GM18511 (cell line): ENCODE data around the gene WDR37.

Experiments used
- ATAC-seq: cut with Tn5 transposase; IDR thresholded peaks from one replicate; pipeline ENCODE4 v1.9.1; 2021; ENCODE audit warnings: mild to moderate bottlenecking, moderate library complexity; ENCODE audit not compliant: unreplicated experiment

The WDR37 gene

DNA sequence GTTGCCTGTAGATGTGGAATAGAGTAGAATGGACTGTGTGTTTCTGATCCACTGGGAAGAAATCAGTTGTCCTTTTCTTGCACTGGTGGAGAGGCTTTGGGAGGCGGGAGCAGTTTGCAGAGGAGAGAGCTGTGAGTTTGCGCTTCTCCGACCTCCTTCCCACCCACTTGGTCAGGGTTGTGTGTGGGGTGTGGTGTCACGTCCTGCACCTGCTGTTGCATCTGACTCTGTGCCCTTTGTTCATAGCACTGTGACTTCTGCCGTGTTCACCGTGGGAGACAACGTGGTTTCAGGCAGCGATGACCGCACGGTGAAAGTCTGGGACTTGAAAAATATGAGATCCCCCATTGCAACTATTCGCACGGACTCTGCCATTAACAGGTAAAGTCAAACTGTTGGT, 67.8 kb downstream of the WDR37 start:
- no peak for ATAC-seq

DNA sequence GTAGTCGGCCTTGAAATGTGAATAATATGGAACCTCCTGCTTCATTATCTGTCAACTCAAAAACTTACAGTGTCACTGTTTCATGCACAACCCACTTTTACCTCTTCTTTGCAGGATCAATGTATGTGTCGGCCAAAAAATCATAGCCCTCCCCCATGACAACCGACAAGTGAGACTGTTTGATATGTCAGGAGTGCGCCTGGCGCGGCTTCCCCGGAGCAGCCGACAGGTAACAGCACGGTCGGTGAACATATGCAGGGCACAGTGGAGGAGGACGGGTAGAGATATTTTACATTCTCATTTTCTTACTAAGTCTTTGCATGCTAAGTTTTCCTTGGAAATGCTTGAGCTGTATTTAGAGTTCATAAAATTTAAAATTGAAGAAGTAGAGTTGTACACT, 68.6 kb downstream of the WDR37 start:
- ATAC-seq, result no peak

DNA sequence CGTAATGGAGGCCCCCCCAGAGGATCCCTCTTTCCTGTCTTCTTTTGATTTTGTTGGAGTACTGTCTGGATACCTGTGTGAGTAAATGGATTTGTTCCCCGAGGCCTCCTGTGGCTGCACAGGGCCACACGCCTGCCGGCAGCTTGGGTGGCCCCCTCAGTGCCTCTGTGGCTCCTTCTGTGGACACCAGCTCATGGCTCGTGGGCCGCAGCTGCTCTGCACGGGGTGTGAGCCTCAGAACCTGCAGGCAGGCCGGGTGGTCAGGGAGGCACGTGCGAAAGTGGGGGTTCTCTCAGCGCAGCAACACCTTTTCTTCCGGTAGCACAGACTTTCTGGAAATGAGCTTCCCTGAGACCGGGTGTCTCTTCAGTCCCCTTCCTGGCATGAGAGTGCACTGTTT, 70.3 kb downstream of the WDR37 start:
- ATAC-seq, result no peak

DNA sequence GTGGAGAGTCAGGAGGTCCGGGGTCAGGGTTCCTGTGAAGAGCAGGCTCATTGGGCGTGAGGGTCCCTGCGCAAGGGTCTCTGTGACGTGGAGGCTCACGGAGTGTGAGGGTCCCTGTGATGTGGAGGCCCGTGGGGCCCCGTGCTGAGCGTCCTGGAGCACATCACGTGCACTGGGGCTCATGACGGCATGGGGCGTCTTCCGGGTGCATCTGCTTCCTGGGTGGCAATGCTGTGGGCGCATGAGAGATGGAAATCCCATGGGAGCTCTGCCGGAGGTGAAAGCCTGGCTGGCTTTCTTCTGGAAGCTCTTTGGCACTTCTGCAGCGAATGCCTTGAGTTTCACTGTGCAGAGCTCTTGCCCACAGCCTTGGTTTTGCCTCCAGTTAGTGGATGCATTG, 71.4 kb downstream of the WDR37 start:
- ATAC-seq, result no peak

DNA sequence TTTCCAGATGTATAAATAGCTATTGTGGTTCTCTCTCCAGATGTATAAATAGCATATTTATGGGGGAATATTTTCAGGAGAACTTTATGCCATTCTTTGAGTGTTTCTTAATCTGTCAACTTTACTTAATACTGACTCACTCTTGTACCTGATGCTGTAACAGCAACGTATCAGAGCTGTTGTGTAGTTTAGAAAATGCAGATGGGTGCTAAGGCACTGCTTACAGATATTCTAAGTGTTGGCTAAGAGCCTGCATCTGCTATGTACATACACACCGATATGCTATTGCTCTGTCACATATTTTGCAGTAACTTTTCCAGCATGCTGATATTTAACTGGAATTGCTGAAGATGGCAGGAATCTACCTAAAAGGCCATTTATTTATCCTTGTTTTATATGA, 71.9 kb downstream of the WDR37 start:
- no peak for ATAC-seq

DNA sequence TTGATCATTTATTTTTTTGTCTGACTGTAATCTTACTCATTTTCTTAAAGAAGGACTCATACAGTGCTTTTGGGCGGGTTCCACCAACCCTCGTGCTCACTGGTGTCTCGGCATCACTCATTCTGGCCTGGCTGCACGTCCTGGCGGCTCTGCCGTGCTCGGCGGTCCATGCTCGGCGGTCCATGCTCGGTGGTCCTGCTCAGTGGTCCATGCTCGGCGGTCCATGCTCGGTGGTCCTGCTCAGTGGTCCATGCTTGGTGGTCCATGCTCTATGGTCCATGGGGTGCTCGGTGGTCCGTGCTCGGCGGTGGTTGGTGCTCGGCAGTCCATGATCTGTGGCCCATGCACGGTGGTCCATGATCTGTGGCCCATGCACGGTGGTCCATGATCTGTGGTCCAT, 72.5 kb downstream of the WDR37 start:
- no peak for ATAC-seq

DNA sequence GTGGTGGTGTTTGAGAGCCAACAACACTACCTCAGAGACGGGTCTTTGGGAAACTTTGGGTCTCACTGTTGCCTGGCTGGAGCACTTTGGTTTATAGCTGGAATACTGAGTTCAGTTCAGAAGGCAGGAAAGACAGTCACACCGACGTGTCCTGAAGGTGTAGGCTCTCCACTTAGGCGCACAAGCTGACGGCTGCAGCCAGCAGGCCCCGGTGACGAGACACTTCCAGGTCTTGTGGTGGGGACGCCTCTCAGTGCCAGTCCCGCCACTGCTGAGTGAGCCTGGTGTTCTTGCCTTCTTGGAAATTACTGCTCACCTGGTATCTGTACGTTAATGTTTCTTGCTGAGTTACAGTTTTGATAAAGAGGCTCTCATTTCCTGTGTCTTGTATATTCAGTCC, 74.0 kb downstream of the WDR37 start:
- no peak for ATAC-seq

DNA sequence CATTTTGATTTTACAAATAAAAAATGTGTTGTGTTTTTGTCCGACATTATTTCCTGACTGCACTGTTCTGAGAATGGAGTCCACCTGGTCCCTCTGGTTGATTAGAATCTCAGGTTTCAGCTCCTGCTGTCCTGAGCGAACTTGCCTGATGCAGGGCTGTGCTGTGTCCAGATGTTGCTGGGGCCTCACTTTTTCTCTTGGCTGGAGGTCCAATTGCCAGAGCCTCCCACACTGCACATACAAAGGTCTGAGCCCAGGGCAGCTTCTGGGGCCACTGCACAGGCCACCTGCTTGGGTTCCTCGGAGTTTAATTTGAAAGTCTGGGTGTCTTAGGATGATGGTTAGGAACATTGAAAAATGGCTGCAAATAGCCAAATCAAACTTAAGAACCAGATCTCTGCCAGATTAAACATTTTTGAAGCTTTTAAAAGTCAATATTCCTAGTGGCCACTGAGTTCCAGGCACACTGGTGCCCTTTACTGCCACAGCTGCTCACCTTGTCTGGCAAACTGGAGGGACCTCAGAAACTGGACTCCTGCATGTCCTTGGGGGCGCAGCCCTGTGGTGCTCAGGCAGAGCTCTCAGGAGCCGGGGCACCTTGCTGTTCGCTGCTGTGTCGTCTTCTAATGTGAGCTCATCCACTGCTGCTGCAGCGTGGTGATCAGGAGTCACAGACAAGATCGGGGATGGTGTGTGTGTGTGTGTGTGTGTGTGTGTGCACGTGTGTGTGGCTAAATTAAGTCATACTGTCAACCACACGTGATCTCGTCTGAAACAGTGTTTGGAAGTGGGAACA, 75.0 kb downstream of the WDR37 start:
- ATAC-seq, result no peak

DNA sequence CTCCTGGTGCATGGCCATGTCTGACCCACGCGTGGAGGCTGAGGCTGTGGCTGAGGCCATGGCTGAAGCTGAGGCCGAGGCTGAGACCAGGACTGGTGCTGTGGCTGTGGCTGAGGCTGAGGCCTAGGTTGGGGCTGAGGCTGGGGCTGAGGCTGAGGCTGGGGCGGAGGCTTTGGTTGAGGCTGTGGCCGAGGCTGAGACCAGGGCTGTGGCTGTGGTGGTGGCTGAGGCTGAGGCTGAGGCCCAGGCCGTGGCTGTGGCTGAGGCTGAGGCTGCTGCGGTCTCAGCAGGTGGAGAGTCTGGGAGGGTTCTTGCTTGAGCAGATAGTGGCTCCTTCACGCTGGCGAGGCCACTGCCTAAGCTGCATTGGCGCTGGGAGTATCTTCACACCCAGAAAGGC, 76.4 kb downstream of the WDR37 start:
- no peak for ATAC-seq

DNA sequence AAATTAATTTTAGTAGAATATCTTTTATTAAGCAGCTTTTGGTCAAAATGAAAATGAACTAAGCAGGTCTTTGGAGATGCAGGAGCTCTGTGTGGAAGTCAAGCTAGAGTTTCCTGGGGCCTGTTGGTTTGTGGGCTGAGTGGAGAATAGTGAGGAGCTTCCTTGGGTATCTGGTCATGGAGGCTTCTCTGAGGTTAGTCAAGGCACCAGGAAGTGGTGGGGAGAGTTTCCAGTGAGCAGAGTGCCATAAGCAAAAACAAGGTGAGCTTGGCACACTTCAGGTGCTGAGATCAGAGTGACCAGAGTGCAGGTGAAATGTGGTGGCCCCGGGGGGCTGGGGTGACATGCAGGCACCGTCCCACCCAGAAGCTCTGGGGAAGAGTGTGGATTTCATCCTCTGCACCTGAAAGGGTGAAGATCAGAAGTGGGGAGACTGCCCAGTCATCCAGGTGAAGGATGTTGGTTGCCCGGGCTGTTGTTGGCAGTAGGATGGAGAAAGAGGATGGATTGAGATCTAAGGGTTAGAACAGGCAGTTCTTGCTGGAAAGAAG, 77.4 kb downstream of the WDR37 start:
- ATAC-seq, result no peak

DNA sequence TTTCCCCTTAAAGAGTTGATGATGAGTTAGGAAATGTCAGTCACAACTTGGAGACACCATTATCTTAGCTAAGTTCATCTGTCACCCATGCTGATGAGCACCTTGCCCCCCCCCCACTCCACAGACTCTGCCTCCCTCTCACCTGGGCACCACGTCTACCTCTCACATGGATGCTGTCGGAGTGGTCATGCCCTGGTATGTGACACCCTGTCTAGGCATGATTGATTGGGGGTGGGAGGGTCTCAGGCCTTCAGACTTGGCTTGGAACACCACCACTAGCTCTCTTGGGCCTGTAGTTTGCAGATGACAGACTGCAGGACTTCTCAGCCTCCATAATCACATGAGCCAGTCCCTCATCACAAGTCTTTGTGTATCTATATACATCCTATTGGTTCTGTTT, 78.0 kb downstream of the WDR37 start:
- ATAC-seq, result no peak

DNA sequence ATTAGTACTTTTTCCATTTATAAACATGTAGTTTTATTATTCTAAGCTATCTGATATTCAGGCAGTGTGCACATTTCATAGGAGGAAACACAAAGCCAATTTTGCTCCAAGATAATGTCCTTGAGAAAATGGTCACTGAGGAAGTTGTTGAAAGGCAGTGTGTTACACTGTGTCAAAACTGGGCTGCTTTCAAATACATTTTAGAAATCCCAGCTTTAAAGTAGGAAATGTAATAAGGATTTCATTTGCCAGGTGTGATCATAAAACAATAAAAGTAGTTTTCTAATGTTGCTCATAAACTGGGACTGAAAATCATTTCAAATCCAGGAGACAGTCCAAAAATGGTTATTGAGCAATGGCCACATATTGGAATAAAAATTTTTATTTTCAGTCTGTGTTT, 80.1 kb downstream of the WDR37 start:
- ATAC-seq, result no peak

DNA sequence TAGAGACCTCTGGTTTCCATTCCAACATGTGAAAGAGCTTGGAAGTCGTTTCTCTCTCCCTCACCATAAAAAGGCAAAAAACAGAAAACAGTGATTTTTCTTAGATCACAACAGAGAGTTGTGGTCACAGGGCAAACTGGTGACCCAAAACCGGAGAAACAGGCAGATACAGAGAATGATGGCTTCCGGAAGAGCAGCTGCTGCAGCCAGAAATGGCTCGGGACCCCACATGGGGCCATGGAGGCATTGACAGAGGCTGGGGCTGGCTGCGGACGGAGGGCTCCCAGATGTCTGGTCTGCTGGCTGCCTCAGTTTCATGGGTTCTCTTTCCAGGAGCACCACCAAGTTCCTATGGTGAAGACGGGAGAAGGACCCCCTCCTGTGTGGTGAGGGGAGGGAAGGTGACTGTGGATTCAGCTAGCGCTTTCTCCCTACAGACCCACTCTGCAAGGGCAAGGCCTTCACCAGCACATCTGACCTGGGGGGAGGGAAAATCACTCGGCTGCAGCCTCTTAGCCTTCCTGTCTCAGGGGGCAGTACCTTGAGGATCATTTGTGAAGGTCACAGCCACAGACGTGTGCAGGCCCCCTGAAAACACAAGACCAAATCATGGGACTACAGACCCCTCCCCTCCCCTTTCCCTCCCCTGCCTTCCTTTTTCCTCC, 81.4 kb downstream of the WDR37 start:
- ATAC-seq, result no peak

DNA sequence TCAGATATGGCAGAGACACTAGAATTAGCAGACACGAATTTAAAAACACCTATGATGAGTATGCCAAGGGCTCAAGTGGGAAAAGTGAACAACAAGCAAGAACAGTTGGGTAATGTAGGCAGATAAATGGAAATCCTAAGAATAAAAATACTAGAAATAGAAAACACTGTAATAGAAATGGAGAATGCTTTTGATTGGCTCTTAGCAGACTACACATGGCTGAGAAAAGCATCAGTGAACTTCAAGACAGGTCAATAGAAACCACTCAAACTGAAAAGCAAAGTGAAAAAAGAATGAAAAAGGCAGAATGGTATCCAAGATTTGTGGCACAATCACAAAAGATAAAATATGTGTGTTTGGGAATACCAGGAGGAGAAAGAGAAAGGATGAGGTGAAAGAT, 82.3 kb downstream of the WDR37 start:
- ATAC-seq, result no peak

DNA sequence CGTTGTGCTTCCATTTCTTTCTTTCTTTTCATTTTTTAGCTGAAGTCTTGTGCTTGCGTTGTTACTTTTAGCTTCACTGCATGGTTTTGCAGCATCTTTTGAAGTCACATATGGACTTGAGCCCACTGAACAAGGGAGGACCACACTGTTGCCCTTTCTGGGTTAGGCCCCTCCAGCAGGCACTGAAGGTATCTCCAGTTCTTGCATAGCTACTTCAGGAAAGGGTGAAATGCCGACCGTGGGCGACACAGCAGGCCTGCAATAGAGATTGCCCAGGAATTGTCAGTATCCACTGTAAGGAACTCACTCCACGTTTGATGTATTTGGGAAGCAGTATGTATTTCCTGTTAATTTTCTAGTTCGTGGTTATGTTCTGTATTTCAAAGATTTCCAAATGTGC, 85.1 kb downstream of the WDR37 start:
- no peak for ATAC-seq

DNA sequence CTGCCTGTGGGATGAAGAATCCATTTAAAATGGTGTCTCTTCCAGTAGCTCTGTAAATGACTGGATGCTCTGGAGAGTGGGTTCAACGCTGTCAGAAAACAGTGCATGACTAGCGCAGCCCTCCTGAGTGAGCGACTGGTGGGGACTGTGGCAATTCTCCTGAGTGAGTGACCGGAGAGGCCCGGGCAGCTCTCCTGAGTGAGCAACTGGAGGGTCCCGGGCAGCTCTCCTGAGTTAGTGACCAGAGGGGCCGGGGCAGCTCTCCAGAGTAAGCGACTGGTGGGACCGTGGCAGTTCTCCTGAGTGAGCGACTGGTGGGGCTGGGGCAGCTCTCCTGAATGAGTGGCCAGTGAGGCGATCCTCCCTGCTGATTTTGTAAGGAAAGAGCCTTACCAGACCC, 85.5 kb downstream of the WDR37 start:
- no peak for ATAC-seq

DNA sequence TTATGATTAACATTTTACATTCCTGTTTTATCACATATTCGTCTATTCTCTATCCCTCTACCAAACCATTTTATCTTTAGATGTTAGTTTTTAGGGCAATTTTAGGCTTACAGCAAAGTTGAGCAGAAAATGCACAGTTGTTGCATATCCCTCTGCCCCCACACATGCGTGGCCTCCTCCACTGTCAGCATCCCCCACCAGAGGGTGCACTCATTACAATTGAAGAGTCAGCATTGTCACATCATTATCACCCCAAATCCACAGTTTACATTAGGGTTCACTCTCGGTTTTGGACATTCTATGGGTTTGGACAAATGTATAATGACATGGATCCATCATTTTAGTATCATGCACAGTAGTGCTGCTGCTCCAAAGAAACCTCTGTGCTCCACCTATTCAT, 86.4 kb downstream of the WDR37 start:
- ATAC-seq, result no peak

DNA sequence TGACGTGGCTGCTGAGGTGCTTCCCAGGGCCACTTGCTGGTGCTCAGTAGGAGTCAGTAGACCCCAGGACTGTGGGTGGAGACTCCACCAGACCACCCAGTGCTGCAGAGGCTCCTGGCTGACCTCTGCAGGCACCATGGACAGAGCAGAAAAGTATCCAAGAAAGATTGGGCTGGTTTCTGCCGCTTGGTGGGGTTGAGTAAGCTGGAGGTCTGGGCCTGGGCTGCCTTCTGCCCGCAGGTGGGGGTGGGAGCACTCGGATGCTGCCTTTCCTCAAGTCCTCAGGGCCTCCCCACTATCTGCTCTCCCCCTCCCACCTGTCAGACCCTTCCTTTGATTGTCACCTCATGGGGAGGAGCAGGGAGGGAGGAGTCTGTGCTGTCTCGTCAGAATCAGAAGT, 91.6 kb downstream of the WDR37 start:
- ATAC-seq, result no peak

DNA sequence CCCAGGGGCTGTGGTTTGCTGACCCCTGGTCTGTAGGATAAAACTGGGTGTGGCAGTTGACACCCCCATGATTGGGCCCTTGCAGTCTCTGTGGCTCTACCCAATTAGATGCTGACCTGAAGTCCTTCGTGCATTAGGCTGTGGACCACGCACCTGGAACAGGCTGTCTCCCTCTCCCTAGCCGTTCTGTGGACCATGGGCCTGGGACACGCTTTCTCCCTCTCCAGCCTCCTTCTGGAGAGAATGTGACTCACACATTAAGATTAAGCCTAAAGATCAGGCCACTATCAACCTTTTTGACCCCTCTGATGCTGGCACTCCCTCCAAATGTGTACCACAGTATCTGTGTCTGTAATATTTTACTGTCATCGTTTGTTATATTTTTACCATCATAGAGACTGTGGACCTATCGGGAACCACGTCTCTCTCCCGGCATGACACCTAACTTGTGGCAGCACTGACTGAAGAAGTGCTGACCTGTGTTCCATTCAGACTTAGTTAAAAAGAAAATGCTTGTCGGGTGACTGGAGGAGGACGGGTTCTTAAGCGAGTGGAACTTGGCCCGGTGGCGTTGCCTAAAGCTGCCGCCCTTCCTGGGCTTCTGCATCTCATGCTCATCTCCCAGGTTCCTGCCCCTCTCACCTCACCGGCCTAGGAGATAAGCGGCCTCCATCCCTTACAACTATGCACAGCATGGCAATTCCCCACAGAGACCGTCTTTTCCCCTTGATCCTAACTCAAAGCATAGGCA, 92.8 kb downstream of the WDR37 start:
- ATAC-seq, result no peak

DNA sequence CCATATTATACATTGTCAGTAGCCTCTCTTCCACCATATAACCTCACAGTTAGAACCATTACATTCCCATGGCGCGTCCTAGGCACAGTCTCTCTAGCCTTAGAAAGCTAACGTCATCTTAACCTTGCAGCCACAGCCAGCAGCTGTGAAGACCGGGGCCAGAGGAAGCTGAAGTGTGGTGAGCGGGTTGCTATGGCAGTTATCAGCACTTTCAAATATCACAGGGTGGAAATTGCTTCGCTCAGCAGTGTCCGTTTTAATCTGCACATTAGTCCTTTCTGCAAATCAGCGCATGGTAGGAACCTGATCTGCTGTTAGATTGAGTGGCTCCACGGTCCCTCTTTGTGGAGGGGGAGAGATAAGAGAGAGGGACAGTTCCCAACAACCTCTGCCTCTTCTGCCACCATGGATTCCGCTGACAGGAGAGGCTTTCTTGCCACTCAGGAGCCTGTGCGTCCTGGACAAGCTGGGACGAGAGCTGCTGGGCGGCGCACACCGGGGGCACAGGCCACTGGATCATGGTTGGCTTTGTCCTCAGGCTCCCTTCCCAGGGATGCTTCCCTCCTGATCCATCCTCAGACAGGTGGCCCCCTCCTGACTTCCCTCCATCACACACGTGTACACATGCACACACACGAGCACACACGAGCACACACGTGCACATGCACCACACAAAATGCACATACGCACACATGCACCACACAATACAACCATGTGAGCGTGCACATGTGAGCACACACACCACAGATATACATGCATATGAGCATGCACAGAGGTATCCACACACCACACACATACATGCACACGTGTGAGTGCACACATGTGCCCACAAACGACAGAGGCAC, 93.8 kb downstream of the WDR37 start:
- no peak for ATAC-seq

DNA sequence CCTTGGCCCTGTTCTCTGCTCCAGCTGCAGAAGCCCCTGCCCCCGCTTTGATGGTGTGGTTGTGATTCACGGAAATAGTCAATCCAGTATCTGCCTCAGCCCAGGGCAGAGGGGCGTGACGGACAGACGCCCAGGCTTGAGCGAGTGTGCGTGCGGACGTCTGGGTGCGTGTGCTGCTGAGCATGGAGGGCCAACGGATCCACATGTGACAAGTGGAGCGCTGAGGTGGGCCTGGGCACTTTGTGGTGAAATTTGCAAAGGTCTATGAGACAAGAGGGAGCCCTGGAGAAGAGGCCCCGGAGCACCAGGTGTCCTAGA, 94.4 kb downstream of the WDR37 start:
- ATAC-seq, result no peak
